DND-41 (cell line): Measurements from ENCODE around the gene ACSM3.
A peak's percentile ranks its signal among the peaks of the same experiment; 100 is the strongest.

Experiments
- ATAC-seq: fragments of 200-7000 bp; cut with Tn5 transposase; 3 replicates; pipeline ENCODE4 v1.9.1; 2021; ENCODE audit warnings: low read depth; ENCODE audit not compliant: insufficient read depth
- DNase-seq: peaks from one replicate; pipeline ENCODE4 v3.0.0-alpha.2; 2020
- H2AFZ ChIP-seq: 2 replicates; pipeline ENCODE4 v1.6.0; 2012; ENCODE audit warnings: low read depth, low read length
- H3K27ac ChIP-seq: 2 replicates; pipeline ENCODE4 v1.5.1; 2012; ENCODE audit warnings: low read length, inconsistent platforms
- H3K27me3 ChIP-seq: fragments of 200-600 bp; sonication (generic); 2 replicates; pipeline ENCODE4 v1.6.0; 2012; ENCODE audit warnings: low read length, mild to moderate bottlenecking, inconsistent platforms; ENCODE audit not compliant: insufficient read depth, poor library complexity
- H3K36me3 ChIP-seq: 2 replicates; pipeline ENCODE4 v1.5.1; 2012; ENCODE audit warnings: low read length, inconsistent platforms; ENCODE audit not compliant: insufficient read depth
- H3K4me1 ChIP-seq: 2 replicates; pipeline ENCODE4 v1.5.1; 2012; ENCODE audit warnings: mild to moderate bottlenecking, low read length; ENCODE audit not compliant: insufficient read depth
- H3K4me2 ChIP-seq: 2 replicates; pipeline ENCODE4 v1.6.0; 2012; ENCODE audit warnings: mild to moderate bottlenecking, moderate library complexity, low read length, inconsistent platforms; ENCODE audit not compliant: insufficient read depth
- H3K4me3 ChIP-seq, 2 experiments: fragments of 200-600 bp in 1 of 2; shearing (Covaris generic) in 1 of 2; 2 replicates each; pipeline ENCODE4 v1.5.1; 2012 to 2016; ENCODE audit warnings: inconsistent platforms in 2 of 2, low read length in 2 of 2, mild to moderate bottlenecking in 2 of 2, low read depth in 1 of 2, moderate library complexity in 1 of 2
- H3K79me2 ChIP-seq: 2 replicates; pipeline ENCODE4 v1.6.0; 2012; ENCODE audit warnings: low read length, inconsistent platforms; ENCODE audit not compliant: insufficient read depth
- H3K9ac ChIP-seq: 2 replicates; pipeline ENCODE4 v1.6.0; 2012; ENCODE audit warnings: low read depth, mild to moderate bottlenecking, inconsistent platforms, low read length, moderate library complexity
- H3K9me3 ChIP-seq: 2 replicates; pipeline ENCODE4 v1.5.1; 2012; ENCODE audit warnings: low read length, moderate library complexity, mild to moderate bottlenecking, inconsistent platforms; ENCODE audit not compliant: insufficient read depth, severe bottlenecking
- H4K20me1 ChIP-seq: 2 replicates; pipeline ENCODE4 v1.6.0; 2012; ENCODE audit warnings: low read length; ENCODE audit not compliant: insufficient read depth
- EZH2 ChIP-seq: IDR thresholded peaks from 3 replicates; pipeline ENCODE4 v1.6.1; 2012; ENCODE audit warnings: borderline replicate concordance, low read depth, mild to moderate bottlenecking, moderate library complexity, low read length, inconsistent platforms; ENCODE audit not compliant: severe bottlenecking
- TF ChIP-seq, protein P1 (sequence below): IDR thresholded peaks from 2 replicates; pipeline ENCODE4 v1.5.1; 2012; ENCODE audit warnings: borderline replicate concordance, low read length, moderate library complexity, mild to moderate bottlenecking; ENCODE audit not compliant: poor library complexity, severe bottlenecking; ENCODE audit errors: extremely low read depth

ACSM3 gene

DNA sequence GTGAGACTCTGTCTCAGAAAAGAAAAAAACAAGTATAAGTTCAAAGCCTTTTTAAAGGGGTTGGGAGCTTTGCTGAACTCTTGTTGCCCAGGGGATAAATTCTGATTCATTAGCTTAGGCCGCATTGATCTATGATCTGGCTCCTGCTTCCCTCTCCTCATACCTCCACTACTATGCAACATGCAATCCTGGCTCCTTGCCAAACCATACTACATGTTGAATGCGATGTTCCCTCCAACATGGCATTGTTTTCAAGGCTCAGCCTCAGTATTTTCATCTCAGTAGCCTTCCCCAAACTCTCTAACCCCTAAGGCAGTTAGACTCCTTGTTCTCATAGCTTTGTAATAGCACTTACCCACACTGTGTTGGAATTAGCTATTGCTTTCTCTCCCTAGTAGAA, 48.7 kb downstream of the ACSM3 start:
- Histone ChIP-seq H3K4me3 (no peak overlapping the region), H3K4me1 (peaks cover 9% of the 10 kb centered on the region), H3K36me3 (peaks cover 19% of the 10 kb centered on the region), H4K20me1 (no peaks in the 10 kb centered on the region), H3K4me2 (no peak overlapping the region), H3K9ac (no peak overlapping the region), H2AFZ (no peak overlapping the region), H3K9me3 (no peaks in the 10 kb centered on the region), H3K27ac (no peak overlapping the region), H3K79me2 (peaks cover 12% of the 10 kb centered on the region), H3K27me3 (no peaks in the 10 kb centered on the region)
- DNase-seq (no peak), ATAC-seq (no peak)
- TF ChIP-seq EZH2: no peak

DNA sequence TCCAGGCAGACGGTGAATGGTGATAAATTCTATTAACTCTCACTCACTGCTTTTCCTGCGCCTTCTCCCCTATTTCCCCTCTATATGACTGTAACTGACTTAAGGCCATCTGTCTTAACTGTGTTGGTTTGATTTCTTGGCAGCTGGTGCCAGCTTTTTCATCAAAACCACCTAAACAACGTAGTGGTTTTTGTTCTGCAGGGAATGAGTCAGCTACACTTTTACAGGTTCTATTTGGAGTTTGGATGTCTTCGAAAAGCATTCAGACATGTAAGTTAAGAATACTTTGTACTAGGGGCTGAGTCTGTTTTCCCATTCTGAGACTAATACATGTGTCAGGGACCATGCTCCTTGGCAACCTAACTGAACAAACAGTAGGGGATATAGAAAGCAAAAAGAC, 51.0 kb downstream of the ACSM3 start:
- H2AFZ ChIP-seq: no peak overlapping the region
- peak; percentile 29 for DNase-seq
- H3K9me3 ChIP-seq: no peaks in the 10 kb centered on the region
- TF ChIP-seq, protein P1, sequence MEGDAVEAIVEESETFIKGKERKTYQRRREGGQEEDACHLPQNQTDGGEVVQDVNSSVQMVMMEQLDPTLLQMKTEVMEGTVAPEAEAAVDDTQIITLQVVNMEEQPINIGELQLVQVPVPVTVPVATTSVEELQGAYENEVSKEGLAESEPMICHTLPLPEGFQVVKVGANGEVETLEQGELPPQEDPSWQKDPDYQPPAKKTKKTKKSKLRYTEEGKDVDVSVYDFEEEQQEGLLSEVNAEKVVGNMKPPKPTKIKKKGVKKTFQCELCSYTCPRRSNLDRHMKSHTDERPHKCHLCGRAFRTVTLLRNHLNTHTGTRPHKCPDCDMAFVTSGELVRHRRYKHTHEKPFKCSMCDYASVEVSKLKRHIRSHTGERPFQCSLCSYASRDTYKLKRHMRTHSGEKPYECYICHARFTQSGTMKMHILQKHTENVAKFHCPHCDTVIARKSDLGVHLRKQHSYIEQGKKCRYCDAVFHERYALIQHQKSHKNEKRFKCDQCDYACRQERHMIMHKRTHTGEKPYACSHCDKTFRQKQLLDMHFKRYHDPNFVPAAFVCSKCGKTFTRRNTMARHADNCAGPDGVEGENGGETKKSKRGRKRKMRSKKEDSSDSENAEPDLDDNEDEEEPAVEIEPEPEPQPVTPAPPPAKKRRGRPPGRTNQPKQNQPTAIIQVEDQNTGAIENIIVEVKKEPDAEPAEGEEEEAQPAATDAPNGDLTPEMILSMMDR: no peak
- no peak for TF ChIP-seq EZH2
- H4K20me1 ChIP-seq: no peaks in the 10 kb centered on the region
- no peaks in the 10 kb centered on the region for H3K27me3 ChIP-seq
- H3K9ac ChIP-seq: no peak overlapping the region
- peaks cover 26% of the 10 kb centered on the region for H3K36me3 ChIP-seq
- no peak overlapping the region for H3K4me3 ChIP-seq
- H3K4me1 ChIP-seq: no peaks in the 10 kb centered on the region
- peak; percentile 82 for ATAC-seq
- no peak overlapping the region for H3K4me2 ChIP-seq
- H3K27ac ChIP-seq: no peak overlapping the region
- H3K79me2 ChIP-seq: no peaks in the 10 kb centered on the region

DNA sequence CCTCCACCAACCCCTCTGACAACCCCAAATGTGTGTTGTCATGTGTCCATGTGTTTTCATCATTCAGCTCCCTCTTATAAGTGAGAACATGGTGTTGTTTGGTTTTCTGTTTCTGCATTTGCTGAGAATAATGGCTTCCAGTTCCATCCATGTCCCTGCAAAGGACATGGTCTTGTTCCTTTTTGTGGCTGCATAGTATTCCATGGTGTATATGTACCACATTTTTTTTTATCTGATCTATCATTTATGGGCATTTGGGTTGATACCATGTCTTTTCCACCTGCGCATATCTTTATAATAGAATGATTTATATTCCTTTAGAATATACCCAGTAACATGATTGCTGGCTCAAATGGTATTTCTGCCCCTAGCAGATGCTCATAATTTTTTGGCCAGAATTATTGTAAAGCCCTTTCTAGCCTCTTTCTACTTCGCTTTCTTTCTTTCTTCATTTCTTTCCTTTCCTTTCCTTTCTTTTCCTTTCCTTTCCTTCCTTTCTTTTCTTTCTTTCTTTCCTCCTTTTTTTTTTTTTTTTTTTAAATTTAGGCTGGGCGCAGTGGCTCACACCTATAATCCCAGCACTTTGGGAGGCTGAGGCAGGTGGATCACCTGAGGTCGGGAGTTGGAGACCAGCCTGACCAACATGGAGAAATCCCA, 55.2 kb downstream of the ACSM3 start:
- TF ChIP-seq EZH2: no peak
- TF ChIP-seq, protein P1: no peak
- no peak overlapping the region for H3K4me2 ChIP-seq
- H3K27ac ChIP-seq: no peak overlapping the region
- H2AFZ ChIP-seq: no peak overlapping the region
- H3K79me2 ChIP-seq: no peaks in the 10 kb centered on the region
- H3K36me3 ChIP-seq: peaks cover 41% of the 10 kb centered on the region
- no peak overlapping the region for H3K4me3 ChIP-seq
- H3K27me3 ChIP-seq: no peaks in the 10 kb centered on the region
- ATAC-seq (no peak), DNase-seq (no peak)
- no peaks in the 10 kb centered on the region for H3K4me1 ChIP-seq
- no peak overlapping the region for H3K9ac ChIP-seq
- H4K20me1 ChIP-seq: no peaks in the 10 kb centered on the region
- H3K9me3 ChIP-seq: no peaks in the 10 kb centered on the region

DNA sequence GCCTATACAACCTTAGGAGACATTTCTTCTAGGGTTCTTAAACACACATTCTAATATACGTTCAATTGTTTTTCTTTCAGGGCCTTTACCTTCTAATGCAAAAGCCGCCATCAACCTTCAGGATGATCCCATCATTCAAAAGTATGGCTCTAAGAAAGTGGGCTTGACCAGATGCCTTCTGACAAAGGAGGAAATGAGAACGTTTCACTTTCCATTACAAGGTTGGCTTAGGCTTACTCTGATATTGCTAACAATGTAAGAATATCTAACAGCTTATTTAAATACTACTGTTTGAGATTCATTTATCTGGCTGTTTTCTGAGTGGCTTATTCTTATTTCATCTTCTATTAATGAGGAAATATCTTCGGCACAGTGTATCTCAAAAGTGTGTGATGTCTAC, 57.9 kb downstream of the ACSM3 start:
- Histone ChIP-seq H3K4me3 (no peak overlapping the region), H3K27ac (no peak overlapping the region), H4K20me1 (no peaks in the 10 kb centered on the region), H3K4me1 (no peaks in the 10 kb centered on the region), H2AFZ (no peak overlapping the region), H3K4me2 (no peak overlapping the region), H3K9me3 (no peaks in the 10 kb centered on the region), H3K36me3 (peaks cover 46% of the 10 kb centered on the region), H3K9ac (no peak overlapping the region), H3K79me2 (no peaks in the 10 kb centered on the region), H3K27me3 (no peaks in the 10 kb centered on the region)
- ATAC-seq: no peak
- TF ChIP-seq, protein P1: no peak
- no peak for TF ChIP-seq EZH2
- DNase-seq: no peak
